PC-9 (cell line): ENCODE data around the gene KIF4B.

Experiments used
- EZH2 ChIP-seq: fragments of 200-600 bp; sonication (generic); IDR thresholded peaks from 2 replicates; pipeline ENCODE4 v1.8.0; 2017; ENCODE audit warnings: antibody characterized with exemption, low read depth
- TF ChIP-seq, protein P1 (sequence below): fragments of 200-600 bp; sonication (generic); conservative IDR thresholded peaks from 2 replicates; pipeline ENCODE4 v1.6.1; 2017; ENCODE audit warnings: mixed run types, antibody characterized with exemption, mild to moderate bottlenecking, moderate library complexity

- no peak for TF ChIP-seq EZH2
- TF ChIP-seq, protein P1, sequence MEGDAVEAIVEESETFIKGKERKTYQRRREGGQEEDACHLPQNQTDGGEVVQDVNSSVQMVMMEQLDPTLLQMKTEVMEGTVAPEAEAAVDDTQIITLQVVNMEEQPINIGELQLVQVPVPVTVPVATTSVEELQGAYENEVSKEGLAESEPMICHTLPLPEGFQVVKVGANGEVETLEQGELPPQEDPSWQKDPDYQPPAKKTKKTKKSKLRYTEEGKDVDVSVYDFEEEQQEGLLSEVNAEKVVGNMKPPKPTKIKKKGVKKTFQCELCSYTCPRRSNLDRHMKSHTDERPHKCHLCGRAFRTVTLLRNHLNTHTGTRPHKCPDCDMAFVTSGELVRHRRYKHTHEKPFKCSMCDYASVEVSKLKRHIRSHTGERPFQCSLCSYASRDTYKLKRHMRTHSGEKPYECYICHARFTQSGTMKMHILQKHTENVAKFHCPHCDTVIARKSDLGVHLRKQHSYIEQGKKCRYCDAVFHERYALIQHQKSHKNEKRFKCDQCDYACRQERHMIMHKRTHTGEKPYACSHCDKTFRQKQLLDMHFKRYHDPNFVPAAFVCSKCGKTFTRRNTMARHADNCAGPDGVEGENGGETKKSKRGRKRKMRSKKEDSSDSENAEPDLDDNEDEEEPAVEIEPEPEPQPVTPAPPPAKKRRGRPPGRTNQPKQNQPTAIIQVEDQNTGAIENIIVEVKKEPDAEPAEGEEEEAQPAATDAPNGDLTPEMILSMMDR = no peak
Measured at GRCh38 chr5:154968953-154969352, 44.6 kb upstream of the KIF4B start.
